ENCODE measurements around the gene TTI1. TPM values are rescaled to one million over a fixed set of nuclear protein-coding genes. Genes with fewer than 3 reads are reported as not detected.

The TTI1 gene
- total RNA-seq, 1 donor from 2014 or later = 13.4 TPM

GRCh38 chr20:37980876-37981275, 52.4 kb downstream of the TTI1 start:
- DNase-seq (ENCODE audit: low read depth) (no peak), FAIRE-seq (no peak)
- Mint-ChIP-seq H3K4me3 (ENCODE audit: unreplicated experiment) (no peak overlapping the region), H3K36me3 (ENCODE audit: low read depth, unreplicated experiment) (peaks cover 11% of the 10 kb centered on the region), H3K27ac (ENCODE audit: unreplicated experiment) (no peak overlapping the region), H3K4me1 (ENCODE audit: low read depth, unreplicated experiment) (peaks cover 3% of the 10 kb centered on the region), H3K9me3 (ENCODE audit: unreplicated experiment) (no peaks in the 10 kb centered on the region), H3K27me3 (ENCODE audit: low read depth, unreplicated experiment) (peaks cover 3% of the 10 kb centered on the region)
- H3K4me3 ChIP-seq (ENCODE audit: insufficient read depth, low read depth, low read length) = no peak overlapping the region
- H3K27me3 ChIP-seq (ENCODE audit: insufficient read depth, low read length) = peaks cover 4% of the 10 kb centered on the region
- no peak overlapping the region for H3K4me2 ChIP-seq (ENCODE audit: low read length)
- no peaks in the 10 kb centered on the region for H3K4me1 ChIP-seq (ENCODE audit: insufficient read depth, low read length)
- H2AFZ ChIP-seq (ENCODE audit: low read depth, low read length) = no peak overlapping the region
- H4K20me1 ChIP-seq (ENCODE audit: insufficient read depth, low read length) = no peaks in the 10 kb centered on the region
- no peak overlapping the region for H3K9ac ChIP-seq (ENCODE audit: low read length)
- H3K9me3 ChIP-seq (ENCODE audit: insufficient read depth, low read depth, low read length) = no peaks in the 10 kb centered on the region
- no peaks in the 10 kb centered on the region for H3K36me3 ChIP-seq (ENCODE audit: insufficient read depth, low read length)
- H3K79me2 ChIP-seq (ENCODE audit: insufficient read depth, low read length) = no peaks in the 10 kb centered on the region
- no peak overlapping the region for H3K27ac ChIP-seq (ENCODE audit: low read depth, low read length)
- TF ChIP-seq EZH2 (IDR thresholded peaks at IDR 0.05; ENCODE audit: insufficient read depth, low read length) (no peak), CTCF (IDR thresholded peaks at IDR 0.05; ENCODE audit: insufficient read depth, low read depth, low read length) (no peak)

GRCh38 chr20:37980383-37980782, 52.9 kb downstream of the TTI1 start:
- H4K20me1 ChIP-seq (ENCODE audit: insufficient read depth, low read length) = no peaks in the 10 kb centered on the region
- H3K4me2 ChIP-seq (ENCODE audit: low read length) = no peak overlapping the region
- H3K4me1 ChIP-seq (ENCODE audit: insufficient read depth, low read length) = no peaks in the 10 kb centered on the region
- Mint-ChIP-seq H3K4me1 (ENCODE audit: low read depth, unreplicated experiment) (peaks cover 3% of the 10 kb centered on the region), H3K27ac (ENCODE audit: unreplicated experiment) (no peak overlapping the region), H3K9me3 (ENCODE audit: unreplicated experiment) (no peaks in the 10 kb centered on the region), H3K27me3 (ENCODE audit: low read depth, unreplicated experiment) (peaks cover 3% of the 10 kb centered on the region), H3K4me3 (ENCODE audit: unreplicated experiment) (no peak overlapping the region), H3K36me3 (ENCODE audit: low read depth, unreplicated experiment) (peaks cover 11% of the 10 kb centered on the region)
- H3K27ac ChIP-seq (ENCODE audit: low read depth, low read length) = no peak overlapping the region
- H2AFZ ChIP-seq (ENCODE audit: low read depth, low read length) = no peak overlapping the region
- no peaks in the 10 kb centered on the region for H3K36me3 ChIP-seq (ENCODE audit: insufficient read depth, low read length)
- FAIRE-seq (no peak), DNase-seq (ENCODE audit: low read depth) (no peak)
- no peak overlapping the region for H3K9ac ChIP-seq (ENCODE audit: low read length)
- no peaks in the 10 kb centered on the region for H3K9me3 ChIP-seq (ENCODE audit: insufficient read depth, low read depth, low read length)
- H3K79me2 ChIP-seq (ENCODE audit: insufficient read depth, low read length) = no peaks in the 10 kb centered on the region
- no peak overlapping the region for H3K4me3 ChIP-seq (ENCODE audit: insufficient read depth, low read depth, low read length)
- TF ChIP-seq EZH2 (IDR thresholded peaks at IDR 0.05; ENCODE audit: insufficient read depth, low read length) (no peak), CTCF (IDR thresholded peaks at IDR 0.05; ENCODE audit: insufficient read depth, low read depth, low read length) (no peak)
- H3K27me3 ChIP-seq (ENCODE audit: insufficient read depth, low read length) = peaks cover 4% of the 10 kb centered on the region

GRCh38 chr20:37979021-37979985, 54.0 kb downstream of the TTI1 start:
- TF ChIP-seq CTCF (IDR thresholded peaks at IDR 0.05; ENCODE audit: insufficient read depth, low read depth, low read length) (no peak), EZH2 (IDR thresholded peaks at IDR 0.05; ENCODE audit: insufficient read depth, low read length) (no peak)
- no peak overlapping the region for H3K4me3 Mint-ChIP-seq (ENCODE audit: unreplicated experiment)
- Histone ChIP-seq H3K36me3 (ENCODE audit: insufficient read depth, low read length) (no peaks in the 10 kb centered on the region), H3K4me1 (ENCODE audit: insufficient read depth, low read length) (no peaks in the 10 kb centered on the region), H2AFZ (ENCODE audit: low read depth, low read length) (no peak overlapping the region), H3K4me2 (ENCODE audit: low read length) (no peak overlapping the region), H3K79me2 (ENCODE audit: insufficient read depth, low read length) (no peaks in the 10 kb centered on the region), H3K9me3 (ENCODE audit: insufficient read depth, low read depth, low read length) (no peaks in the 10 kb centered on the region), H3K27me3 (ENCODE audit: insufficient read depth, low read length) (peaks cover 4% of the 10 kb centered on the region), H4K20me1 (ENCODE audit: insufficient read depth, low read length) (no peaks in the 10 kb centered on the region), H3K4me3 (ENCODE audit: insufficient read depth, low read depth, low read length) (no peak overlapping the region), H3K27ac (ENCODE audit: low read depth, low read length) (no peak overlapping the region), H3K9ac (ENCODE audit: low read length) (no peak overlapping the region)
- FAIRE-seq (no peak), DNase-seq (ENCODE audit: low read depth) (no peak)
- peaks cover 6% of the 10 kb centered on the region for H3K36me3 Mint-ChIP-seq (ENCODE audit: low read depth, unreplicated experiment)
- H3K27me3 Mint-ChIP-seq (ENCODE audit: low read depth, unreplicated experiment) = peaks cover 3% of the 10 kb centered on the region
- peaks cover 3% of the 10 kb centered on the region for H3K4me1 Mint-ChIP-seq (ENCODE audit: low read depth, unreplicated experiment)
- H3K27ac Mint-ChIP-seq (ENCODE audit: unreplicated experiment) = no peak overlapping the region
- no peaks in the 10 kb centered on the region for H3K9me3 Mint-ChIP-seq (ENCODE audit: unreplicated experiment)
